Vagina (tissue), 2 donors: ENCODE data around the gene TMEM134.

Experiments used
- CTCF ChIP-seq, 3 experiments: fragments of 450-650 bp in 2 of 3; fragments of 200-600 bp in 1 of 3; sonication (generic) in 1 of 3; IDR thresholded peaks; one replicate each; pipeline ENCODE4 v1.5.1; 2017 to 2019; ENCODE audit warnings: antibody characterized with exemption in 3 of 3, mild to moderate bottlenecking in 2 of 3, moderate library complexity in 2 of 3
- POLR2A ChIP-seq, 2 donors: fragments of 450-650 bp; IDR thresholded peaks; one replicate each; pipeline ENCODE4 v1.6.1; 2017; ENCODE audit warnings: antibody characterized with exemption in 2 of 2, mild to moderate bottlenecking in 2 of 2, moderate library complexity in 2 of 2
- POLR2AphosphoS5 ChIP-seq, 2 donors: sonication (generic); formaldehyde crosslinking; IDR thresholded peaks; one replicate each; pipeline ENCODE4 v1.9.0; 2017; ENCODE audit warnings: antibody characterized with exemption in 2 of 2, mild to moderate bottlenecking in 2 of 2, low read depth in 1 of 2; ENCODE audit not compliant: insufficient read depth in 1 of 2

GRCh38 chr11:67466962-67467771, 1.9 kb downstream of the TMEM134 start:
- TF ChIP-seq POLR2AphosphoS5 (IDR thresholded peaks at IDR 0.05; ENCODE audit: insufficient read depth in 1 of 2, low read depth in 1 of 2) (no peak), CTCF (IDR thresholded peaks at IDR 0.05) (no peak), POLR2A (IDR thresholded peaks at IDR 0.05) (no peak)
